Spleen (tissue), 11 donors: ENCODE measurements around the gene OSBPL10. TPM values are rescaled to one million over a fixed set of nuclear protein-coding genes. Genes with fewer than 3 reads are reported as not detected.
A peak's percentile ranks its signal among the peaks of the same experiment; 100 is the strongest.

ENCODE experiments used
- DNase-seq: peaks from one replicate; pipeline ENCODE4 v3.0.0-alpha.2; 2020
- H3K27ac ChIP-seq, 8 donors: fragments of 200-600 bp; sonication (generic) in 7 of 8; 1 replicate in 4 of 8; 2 replicates in 4 of 8; pipeline versions ENCODE4 v1.5.0 to v1.8.0; 2016 to 2021; ENCODE audit warnings: inconsistent platforms in 4 of 8, mild to moderate bottlenecking in 4 of 8, moderate library complexity in 1 of 8
- H3K27me3 ChIP-seq, 7 donors: fragments of 200-600 bp; sonication (generic) in 6 of 7; replicated peaks in 1 of 7; 1 replicate in 4 of 7; 2 replicates in 3 of 7; pipeline versions ENCODE4 v1.5.0 to v1.8.0; 2016 to 2021; ENCODE audit warnings: inconsistent platforms in 3 of 7, mild to moderate bottlenecking in 1 of 7
- H3K36me3 ChIP-seq, 6 donors: fragments of 200-600 bp; sonication (generic) in 5 of 6; 1 replicate in 4 of 6; 2 replicates in 2 of 6; pipeline versions ENCODE4 v1.5.0 to v1.8.0; 2016 to 2021; ENCODE audit warnings: inconsistent platforms in 2 of 6
- H3K4me1 ChIP-seq, 6 donors: fragments of 200-600 bp; sonication (generic) in 5 of 6; 1 replicate in 3 of 6; 2 replicates in 3 of 6; pipeline versions ENCODE4 v1.5.0 to v1.8.0; 2016 to 2021; ENCODE audit warnings: inconsistent platforms in 3 of 6
- H3K4me3 ChIP-seq, 8 donors: fragments of 200-600 bp; sonication (generic) in 7 of 8; 1 replicate in 4 of 8; 2 replicates in 4 of 8; pipeline versions ENCODE4 v1.5.0 to v1.8.0; 2016 to 2021; ENCODE audit warnings: inconsistent platforms in 4 of 8, mild to moderate bottlenecking in 4 of 8, moderate library complexity in 2 of 8
- H3K9me3 ChIP-seq, 8 donors: fragments of 200-600 bp; sonication (generic) in 7 of 8; 1 replicate in 4 of 8; 2 replicates in 4 of 8; pipeline versions ENCODE4 v1.5.0 to v1.8.0; 2016 to 2021; ENCODE audit warnings: inconsistent platforms in 4 of 8
- CTCF ChIP-seq, 11 experiments: fragments of 200-600 bp in 7 of 11; fragments of 450-650 bp in 4 of 11; sonication (generic) in 4 of 11; IDR thresholded peaks in 8 of 11; conservative IDR thresholded peaks in 3 of 11; 1 replicate in 7 of 11; 2 replicates in 4 of 11; pipeline versions ENCODE4 v1.4.0 to v1.8.0; 2016 to 2021; ENCODE audit warnings: antibody characterized with exemption in 11 of 11, inconsistent platforms in 4 of 11, mild to moderate bottlenecking in 1 of 11
- POLR2A ChIP-seq, 3 donors: fragments of 450-650 bp; IDR thresholded peaks; one replicate each; pipeline ENCODE4 v1.5.1; 2017; ENCODE audit warnings: antibody characterized with exemption in 3 of 3, mild to moderate bottlenecking in 1 of 3
- POLR2AphosphoS5 ChIP-seq, 3 donors: sonication (generic); formaldehyde crosslinking; IDR thresholded peaks; one replicate each; pipeline ENCODE4 v1.5.1; 2017; ENCODE audit warnings: antibody characterized with exemption in 3 of 3
- whole genome bisulfite sequencing, 5 donors: extraction: QIAGEN DNeasy Blood & Tissue Kit in 3 of 5; methylation state at CpG; one replicate each; pipeline versions ENCODE4 v1.1.5 to v1.1.7; 2013 to 2018; 5-methylcytosine and 5-hydroxymethylcytosine counted together
- intact Hi-C: fragments of 100-400 bp; cut with DNase I; formaldehyde crosslinking; loops from one replicate; pipeline ENCODE4 v1.15.0; 2023; ENCODE audit warnings: low total_unique reads
- polyA plus RNA-seq, 3 donors: library from polyadenylated mRNA; stranded (reverse); fragments of 200-250 nt; gene quantifications; one replicate each; pipeline ENCODE4 v1.2.1, GENCODE V29; 2013
- total RNA-seq, 7 donors: library from RNA; depleted of rRNA in 3 of 7; stranded (reverse); fragments of >200 nt in 3 of 7; fragmentation: NEBNext Ultra II Directional in 4 of 7; extraction: Animal tissue kit (Norgen Biotek cat#: 25700) in 4 of 7; gene quantifications; one replicate each; pipeline versions ENCODE4 v1.1.0 to v1.2.1, GENCODE V29; 2016 to 2021
- donor health status: healthy with polysubstance abuse.
- donor health status: DM: no; HTN: no; CAD: no; lungs with moderate emphysema.
- donor health status: DM: no; HTN: no; CAD: no.
- donor health status: Bipolar disorder and iron deficiency.
- donor health status: healthy.
- donor health status: DM: no; HTN: no; CAD: no.
- donor health status: DM: yes; HTN: yes; CAD: no.

Gene OSBPL10
- total and polyA plus RNA-seq, 10 donors: 3.8 to 95.1 (median 56.5) TPM

- peaks cover 0 to 53% (median 6%) of the 10 kb centered on the region in 6 donors for H3K36me3 ChIP-seq
- intact Hi-C loops: no loop called here
- TF ChIP-seq CTCF (IDR thresholded peaks at IDR 0.05 in 8 of 11, conservative IDR thresholded peaks at IDR 0.05 in 3 of 11) (no peak), POLR2A (IDR thresholded peaks at IDR 0.05) (no peak), POLR2AphosphoS5 (IDR thresholded peaks at IDR 0.05) (no peak)
- H3K9me3 ChIP-seq: no peaks in the 10 kb centered on the region
- DNase-seq: no peak
- no peaks in the 10 kb centered on the region for H3K4me1 ChIP-seq
- no peak overlapping the region for H3K27ac ChIP-seq
- H3K4me3 ChIP-seq: no peak overlapping the region
- no peaks in the 10 kb centered on the region for H3K27me3 ChIP-seq
Measured at GRCh38 chr3:31696009-31696297, 285.1 kb downstream of the OSBPL10 start.

- 92 to 98% (median 95%) methylated on average over 2 of the region's 2 CpGs for WGBS, 5 donors
- DNase-seq: no peak
- Histone ChIP-seq H3K27me3 (no peaks in the 10 kb centered on the region), H3K9me3 (no peaks in the 10 kb centered on the region), H3K36me3 (peaks cover 0 to 53% (median 5%) of the 10 kb centered on the region in 6 donors), H3K4me3 (no peak overlapping the region), H3K27ac (no peak overlapping the region), H3K4me1 (no peaks in the 10 kb centered on the region)
- intact Hi-C loops: no loop called here
- TF ChIP-seq CTCF (IDR thresholded peaks at IDR 0.05 in 8 of 11, conservative IDR thresholded peaks at IDR 0.05 in 3 of 11): peak in 6 of 11 experiments; percentile 15 to 39 (median 20)
- no peak for TF ChIP-seq POLR2AphosphoS5 (IDR thresholded peaks at IDR 0.05)
- TF ChIP-seq POLR2A (IDR thresholded peaks at IDR 0.05): no peak
Measured at GRCh38 chr3:31695280-31696008, 285.6 kb downstream of the OSBPL10 start.

GRCh38 chr3:31693346-31693745 lies 287.7 kb downstream of the OSBPL10 start:
- TF ChIP-seq POLR2A (IDR thresholded peaks at IDR 0.05): no peak
- TF ChIP-seq POLR2AphosphoS5 (IDR thresholded peaks at IDR 0.05): no peak
- no peak for TF ChIP-seq CTCF (IDR thresholded peaks at IDR 0.05 in 8 of 11, conservative IDR thresholded peaks at IDR 0.05 in 3 of 11)
- H3K4me1 ChIP-seq: peaks cover 0 to 7% (median 0%) of the 10 kb centered on the region in 6 donors
- WGBS, 5 donors: 77 to 93% (median 88%) methylated on average over 5 of the region's 5 CpGs
- H3K9me3 ChIP-seq: peaks cover 0 to 12% (median 8%) of the 10 kb centered on the region in 8 donors
- intact Hi-C loops: no loop called here
- no peaks in the 10 kb centered on the region for H3K27me3 ChIP-seq
- peaks cover 0 to 46% (median 5%) of the 10 kb centered on the region in 6 donors for H3K36me3 ChIP-seq
- no peak overlapping the region for H3K4me3 ChIP-seq
- no peak for DNase-seq
- no peak overlapping the region for H3K27ac ChIP-seq

GRCh38 chr3:31692751-31693150 lies 288.3 kb downstream of the OSBPL10 start:
- H3K27ac ChIP-seq: no peak overlapping the region
- peaks cover 0 to 12% (median 8%) of the 10 kb centered on the region in 8 donors for H3K9me3 ChIP-seq
- WGBS, 5 donors: 78 to 92% (median 84%) methylated on average over 5 of the region's 5 CpGs
- H3K4me3 ChIP-seq: no peak overlapping the region
- no peak for DNase-seq
- no peak for TF ChIP-seq POLR2A (IDR thresholded peaks at IDR 0.05)
- intact Hi-C loops: no loop called here
- H3K27me3 ChIP-seq: no peaks in the 10 kb centered on the region
- peaks cover 0 to 46% (median 5%) of the 10 kb centered on the region in 6 donors for H3K36me3 ChIP-seq
- peaks cover 0 to 7% (median 0%) of the 10 kb centered on the region in 6 donors for H3K4me1 ChIP-seq
